Caco-2 (cell line): Measurements from ENCODE around the gene DMBX1. TPM values are rescaled to one million over a fixed set of nuclear protein-coding genes. Genes with fewer than 3 reads are reported as not detected.

ENCODE experiments used
- BruUV-seq: library from RNA; stranded (reverse); fragments of 400-500 nt; replicated peaks from 2 replicates; lab custom pipeline; 2021; lab: Mats Ljungman, UMichigan
- CTCF ChIA-PET: fragments of 300-600 bp; sonication (Branson Sonifier 250); formaldehyde crosslinking; loops from one replicate; lab custom pipeline; 2022; ENCODE audit warnings: antibody characterized with exemption; lab: Charles Lee
- POLR2A ChIA-PET: fragments of 300-600 bp; sonication (Branson Sonifier 250); formaldehyde crosslinking; loops from one replicate; lab custom pipeline; 2022; ENCODE audit warnings: antibody characterized with exemption; lab: Charles Lee
- DNase-seq, 2 experiments: peaks; one replicate each; pipeline versions ENCODE4 v3.0.0 to v3.0.0-alpha.2; 2020 to 2022
- H3K27me3 ChIP-seq: replicated peaks from 2 replicates; pipeline ENCODE4 v1.6.0; 2011; ENCODE audit warnings: low read length; ENCODE audit not compliant: control insufficient read depth, insufficient read depth
- H3K36me3 ChIP-seq: 2 replicates; pipeline ENCODE4 v1.5.1; 2011; ENCODE audit warnings: low read length; ENCODE audit not compliant: control insufficient read depth, insufficient read depth
- H3K4me1 ChIP-seq: fragments of 250-450 bp; sonication (Bioruptor Pico); 2 replicates; pipeline ENCODE4 v1.5.1; 2020; ENCODE audit warnings: mild to moderate bottlenecking
- H3K4me3 ChIP-seq: 2 replicates; pipeline ENCODE4 v1.5.1; 2011; ENCODE audit warnings: low read depth, mild to moderate bottlenecking, control low read depth, low read length
- H3K9me3 ChIP-seq: fragments of 250-450 bp; sonication (Bioruptor Pico); 2 replicates; pipeline ENCODE4 v1.5.1; 2020; ENCODE audit warnings: mild to moderate bottlenecking, moderate library complexity
- H3K27ac Mint-ChIP-seq: one replicate; pipeline ENCODE4 v1.8.0; 2022; ENCODE audit warnings: mixed read lengths; ENCODE audit not compliant: unreplicated experiment
- H3K27me3 Mint-ChIP-seq: one replicate; pipeline ENCODE4 v1.8.0; 2022; ENCODE audit warnings: mixed read lengths; ENCODE audit not compliant: insufficient read depth, unreplicated experiment
- H3K36me3 Mint-ChIP-seq: one replicate; pipeline ENCODE4 v1.8.0; 2022; ENCODE audit warnings: mild to moderate bottlenecking, mixed read lengths; ENCODE audit not compliant: insufficient read depth, unreplicated experiment
- H3K4me1 Mint-ChIP-seq: one replicate; pipeline ENCODE4 v1.8.0; 2022; ENCODE audit warnings: low read depth, mixed read lengths; ENCODE audit not compliant: unreplicated experiment
- H3K4me3 Mint-ChIP-seq: one replicate; pipeline ENCODE4 v1.8.0; 2022; ENCODE audit warnings: mild to moderate bottlenecking, moderate library complexity, mixed read lengths; ENCODE audit not compliant: unreplicated experiment
- H3K9me3 Mint-ChIP-seq: one replicate; pipeline ENCODE4 v1.8.0; 2022; ENCODE audit warnings: mixed read lengths; ENCODE audit not compliant: unreplicated experiment
- intact Hi-C: fragments of 100-400 bp; cut with micrococcal nuclease; formaldehyde crosslinking; loops from one replicate; pipeline ENCODE4 v1.10.0; 2022; ENCODE audit not compliant: unreplicated experiment
- total RNA-seq: library from RNA; stranded (reverse); gene quantifications from 2 replicates; pipeline ENCODE4 v1.2.3, GENCODE V29; 2022
- TF ChIP-seq, protein P1 (sequence below), 2 experiments: fragments of 200-600 bp in 1 of 2; IDR thresholded peaks; 1 replicate in 1 of 2; 2 replicates in 1 of 2; pipeline versions ENCODE4 v1.5.1 to v1.8.0; 2011 to 2022; ENCODE audit warnings: antibody characterized with exemption in 1 of 2, control low read depth in 1 of 2, inconsistent platforms in 1 of 2, low read depth in 1 of 2, low read length in 1 of 2, mild to moderate bottlenecking in 1 of 2, moderate library complexity in 1 of 2; ENCODE audit not compliant: insufficient read depth in 1 of 2, severe bottlenecking in 1 of 2, unreplicated experiment in 1 of 2

DMBX1 gene
- total RNA-seq, 1 experiment from 2014 or later, result 0.16 TPM

DNA sequence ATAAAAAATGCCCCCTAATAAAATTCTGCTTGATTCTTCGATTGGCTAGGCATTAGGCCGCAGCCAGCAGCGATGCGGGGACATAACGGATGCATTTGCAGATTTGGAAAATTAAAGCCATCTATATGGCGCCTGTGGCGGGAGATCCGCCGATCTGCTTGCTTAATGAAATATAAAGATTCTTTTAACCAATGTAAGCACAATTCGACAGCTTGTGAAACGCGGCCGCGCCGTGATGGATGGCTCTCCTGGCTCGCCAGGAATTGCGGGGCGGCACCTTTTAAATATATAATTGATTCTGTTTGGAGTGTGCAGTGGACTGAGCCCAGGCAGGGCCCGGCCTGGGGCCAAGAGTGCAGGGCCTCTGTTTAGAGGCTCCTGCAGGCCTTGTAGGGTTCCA lies 8.0 kb downstream of the DMBX1 start:
- no peaks in the 10 kb centered on the region for H3K27me3 ChIP-seq
- no peak for DNase-seq
- intact Hi-C loops, result no loop called here
- Mint-ChIP-seq H3K4me1 (peaks cover 8% of the 10 kb centered on the region), H3K27me3 (peaks cover 3% of the 10 kb centered on the region), H3K9me3 (no peaks in the 10 kb centered on the region), H3K27ac (no peak overlapping the region), H3K36me3 (no peaks in the 10 kb centered on the region), H3K4me3 (no peak overlapping the region)
- no peaks in the 10 kb centered on the region for H3K9me3 ChIP-seq
- no TSS peak for BruUV-seq
- H3K36me3 ChIP-seq, result no peaks in the 10 kb centered on the region
- H3K4me3 ChIP-seq, result no peak overlapping the region
- no peaks in the 10 kb centered on the region for H3K4me1 ChIP-seq
- TF ChIP-seq, protein P1, sequence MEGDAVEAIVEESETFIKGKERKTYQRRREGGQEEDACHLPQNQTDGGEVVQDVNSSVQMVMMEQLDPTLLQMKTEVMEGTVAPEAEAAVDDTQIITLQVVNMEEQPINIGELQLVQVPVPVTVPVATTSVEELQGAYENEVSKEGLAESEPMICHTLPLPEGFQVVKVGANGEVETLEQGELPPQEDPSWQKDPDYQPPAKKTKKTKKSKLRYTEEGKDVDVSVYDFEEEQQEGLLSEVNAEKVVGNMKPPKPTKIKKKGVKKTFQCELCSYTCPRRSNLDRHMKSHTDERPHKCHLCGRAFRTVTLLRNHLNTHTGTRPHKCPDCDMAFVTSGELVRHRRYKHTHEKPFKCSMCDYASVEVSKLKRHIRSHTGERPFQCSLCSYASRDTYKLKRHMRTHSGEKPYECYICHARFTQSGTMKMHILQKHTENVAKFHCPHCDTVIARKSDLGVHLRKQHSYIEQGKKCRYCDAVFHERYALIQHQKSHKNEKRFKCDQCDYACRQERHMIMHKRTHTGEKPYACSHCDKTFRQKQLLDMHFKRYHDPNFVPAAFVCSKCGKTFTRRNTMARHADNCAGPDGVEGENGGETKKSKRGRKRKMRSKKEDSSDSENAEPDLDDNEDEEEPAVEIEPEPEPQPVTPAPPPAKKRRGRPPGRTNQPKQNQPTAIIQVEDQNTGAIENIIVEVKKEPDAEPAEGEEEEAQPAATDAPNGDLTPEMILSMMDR (IDR thresholded peaks at IDR 0.05; ENCODE audit: insufficient read depth in 1 of 2, low read depth in 1 of 2, low read length in 1 of 2, severe bottlenecking in 1 of 2, unreplicated experiment in 1 of 2), result no peak
- POLR2A ChIA-PET, result no interaction called here
- CTCF ChIA-PET, result no interaction called here

DNA sequence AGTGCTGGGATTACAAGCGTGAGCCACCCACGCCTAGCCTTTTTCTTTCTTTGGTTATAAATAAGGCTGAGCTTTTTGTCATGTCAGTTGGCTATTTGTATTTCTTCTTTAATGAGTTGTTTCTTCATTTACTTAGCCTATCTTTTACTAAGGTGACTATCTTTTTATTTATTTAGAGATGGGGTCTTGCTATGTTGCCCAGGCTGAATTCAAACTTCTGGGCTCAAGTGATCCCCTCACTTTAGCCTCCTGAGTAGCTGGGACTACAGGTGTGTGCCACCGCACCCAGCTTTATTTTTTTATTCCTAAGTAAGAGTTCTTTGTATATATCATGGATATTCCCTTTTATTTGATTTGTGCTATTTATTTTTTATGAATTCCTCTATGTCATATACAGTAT lies 11.9 kb downstream of the DMBX1 start:
- Histone ChIP-seq H3K36me3 (no peaks in the 10 kb centered on the region), H3K4me1 (no peaks in the 10 kb centered on the region), H3K27me3 (no peaks in the 10 kb centered on the region; the same call in 1 of the 2 replicates), H3K9me3 (no peaks in the 10 kb centered on the region), H3K4me3 (no peak overlapping the region)
- peaks cover 8% of the 10 kb centered on the region for H3K4me1 Mint-ChIP-seq
- H3K27me3 Mint-ChIP-seq, result peaks cover 5% of the 10 kb centered on the region
- no peak overlapping the region for H3K27ac Mint-ChIP-seq
- no peak overlapping the region for H3K4me3 Mint-ChIP-seq
- DNase-seq, result no peak
- ChIA-PET CTCF (no interaction called here), POLR2A (no interaction called here)
- no TSS peak for BruUV-seq
- no peaks in the 10 kb centered on the region for H3K9me3 Mint-ChIP-seq
- intact Hi-C loops, result no loop called here
- TF ChIP-seq, protein P1 (IDR thresholded peaks at IDR 0.05; ENCODE audit: insufficient read depth in 1 of 2, low read depth in 1 of 2, low read length in 1 of 2, severe bottlenecking in 1 of 2, unreplicated experiment in 1 of 2), result no peak
- no peaks in the 10 kb centered on the region for H3K36me3 Mint-ChIP-seq

DNA sequence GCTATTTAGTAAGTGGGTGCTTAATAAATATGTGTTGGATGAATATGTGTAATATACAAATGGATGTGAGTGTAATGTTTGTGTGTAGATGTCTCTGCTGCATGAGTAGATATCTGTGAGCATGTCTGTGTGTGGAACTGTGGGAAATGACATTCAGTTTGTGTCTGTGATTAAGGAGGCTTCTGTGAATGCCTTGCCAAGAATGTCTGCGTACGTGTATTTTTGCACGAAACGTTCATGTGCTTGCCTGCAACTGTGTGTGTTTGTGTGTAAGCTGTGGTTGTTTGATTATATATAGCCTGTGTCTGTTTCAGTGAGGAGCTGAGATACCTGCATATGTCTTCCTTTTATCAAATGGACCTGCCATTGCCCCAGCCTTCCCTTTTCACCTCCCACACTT lies 13.8 kb downstream of the DMBX1 start:
- CTCF ChIA-PET, result no interaction called here

More for the DNA sequence above, 13.8 kb downstream of the DMBX1 start:
- Histone ChIP-seq H3K27me3 (no peaks in the 10 kb centered on the region; the same call in 1 of the 2 replicates), H3K36me3 (no peaks in the 10 kb centered on the region), H3K9me3 (no peaks in the 10 kb centered on the region), H3K4me3 (no peak overlapping the region), H3K4me1 (no peaks in the 10 kb centered on the region)
- no peak overlapping the region for H3K4me3 Mint-ChIP-seq
- intact Hi-C loops, result no loop called here
- no peak for DNase-seq
- BruUV-seq, result no TSS peak
- H3K4me1 Mint-ChIP-seq, result peaks cover 8% of the 10 kb centered on the region
- H3K9me3 Mint-ChIP-seq, result no peaks in the 10 kb centered on the region
- H3K36me3 Mint-ChIP-seq, result no peaks in the 10 kb centered on the region
- H3K27ac Mint-ChIP-seq, result no peak overlapping the region
- POLR2A ChIA-PET, result no interaction called here
- H3K27me3 Mint-ChIP-seq, result peaks cover 5% of the 10 kb centered on the region
- TF ChIP-seq, protein P1 (IDR thresholded peaks at IDR 0.05; ENCODE audit: insufficient read depth in 1 of 2, low read depth in 1 of 2, low read length in 1 of 2, severe bottlenecking in 1 of 2, unreplicated experiment in 1 of 2), result no peak
